Measurements from ENCODE around the gene C15orf39.

DNA sequence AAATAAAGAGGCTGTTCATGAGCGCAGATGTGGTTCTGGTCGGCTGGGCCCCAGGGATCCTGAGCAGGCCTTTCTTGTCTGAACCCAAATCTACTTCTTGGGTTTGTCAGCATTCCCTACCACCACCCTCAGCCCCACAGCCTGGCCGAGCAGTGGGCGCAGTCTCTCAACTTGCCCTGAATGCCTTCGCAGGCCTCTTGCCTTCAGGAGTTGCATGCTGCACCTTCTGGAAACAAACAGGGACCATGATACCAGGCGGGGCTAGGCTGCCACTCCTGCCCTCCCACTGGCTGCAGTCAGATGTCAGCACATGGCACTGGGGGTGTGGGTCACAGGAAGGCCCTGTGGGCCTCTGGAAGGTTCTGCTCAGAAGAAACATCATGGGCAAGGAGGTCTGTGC is 13.2 kb upstream of the C15orf39 start:
- TF ChIP-seq, protein P1, sequence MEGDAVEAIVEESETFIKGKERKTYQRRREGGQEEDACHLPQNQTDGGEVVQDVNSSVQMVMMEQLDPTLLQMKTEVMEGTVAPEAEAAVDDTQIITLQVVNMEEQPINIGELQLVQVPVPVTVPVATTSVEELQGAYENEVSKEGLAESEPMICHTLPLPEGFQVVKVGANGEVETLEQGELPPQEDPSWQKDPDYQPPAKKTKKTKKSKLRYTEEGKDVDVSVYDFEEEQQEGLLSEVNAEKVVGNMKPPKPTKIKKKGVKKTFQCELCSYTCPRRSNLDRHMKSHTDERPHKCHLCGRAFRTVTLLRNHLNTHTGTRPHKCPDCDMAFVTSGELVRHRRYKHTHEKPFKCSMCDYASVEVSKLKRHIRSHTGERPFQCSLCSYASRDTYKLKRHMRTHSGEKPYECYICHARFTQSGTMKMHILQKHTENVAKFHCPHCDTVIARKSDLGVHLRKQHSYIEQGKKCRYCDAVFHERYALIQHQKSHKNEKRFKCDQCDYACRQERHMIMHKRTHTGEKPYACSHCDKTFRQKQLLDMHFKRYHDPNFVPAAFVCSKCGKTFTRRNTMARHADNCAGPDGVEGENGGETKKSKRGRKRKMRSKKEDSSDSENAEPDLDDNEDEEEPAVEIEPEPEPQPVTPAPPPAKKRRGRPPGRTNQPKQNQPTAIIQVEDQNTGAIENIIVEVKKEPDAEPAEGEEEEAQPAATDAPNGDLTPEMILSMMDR (IDR thresholded peaks at IDR 0.05; ENCODE audit: low read depth, low read length), result no peak
- no peak for TF ChIP-seq EZH2phosphoT487 (IDR thresholded peaks at IDR 0.05; ENCODE audit: low read depth)

Data from OCI-LY3 (cell line).